Activated CD4-positive, alpha-beta T cell treated with anti-CD3 and anti-CD28 coated beads, Interleukin-2, Interleukin-4, amounts not matched to agents 100 ng/mL and 50 ng/mL, durations not matched to agents 16 hours and 8 hours (primary cell): ENCODE results near the gene BCOR.
A peak's percentile ranks its signal among the peaks of the same experiment; 100 is the strongest.

ENCODE experiments used
- DNase-seq: peaks from one replicate; pipeline ENCODE4 v3.0.0-alpha.2; 2020; ENCODE audit warnings: low spot score

The BCOR gene

DNA sequence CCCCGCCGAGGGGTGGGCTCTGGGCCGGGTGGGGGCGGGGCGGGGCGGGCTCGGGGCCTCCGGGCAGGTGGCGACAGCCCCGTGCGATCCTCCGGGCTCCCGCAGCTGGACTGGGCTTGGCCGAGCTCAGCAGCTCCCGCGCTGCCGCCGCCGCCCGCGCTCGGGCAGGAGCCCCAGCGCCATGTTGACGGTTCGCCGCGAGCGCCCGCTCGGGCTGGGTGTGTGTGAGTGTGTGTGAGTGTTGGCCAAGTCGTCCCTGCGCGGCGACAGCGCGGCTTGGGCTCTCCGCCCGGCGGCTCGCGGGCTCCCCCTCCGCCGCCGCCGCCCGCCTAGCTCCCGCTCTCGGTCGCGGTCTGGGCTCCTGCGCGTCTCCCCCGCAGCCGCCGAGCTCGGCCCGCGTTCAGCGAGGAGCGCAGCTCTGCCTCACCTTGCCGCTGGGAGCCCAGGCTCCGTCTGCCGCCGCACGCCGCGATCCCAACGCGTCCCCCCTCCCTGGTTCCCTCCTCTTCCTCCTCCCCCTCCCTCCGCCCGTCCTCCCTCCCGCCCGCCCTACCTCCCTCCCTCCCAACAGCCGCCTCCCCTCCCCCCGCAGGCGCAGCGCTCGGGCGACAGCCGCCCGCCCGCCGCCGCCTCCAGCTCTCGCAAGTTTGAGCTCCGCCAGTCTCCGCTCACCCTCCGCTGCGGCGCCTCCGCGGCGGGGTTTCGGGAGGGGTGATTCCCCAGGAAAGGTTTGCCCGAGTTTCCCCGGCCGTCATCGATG is at the start of gene BCOR:
Gene BCOR (minus strand): TSS at position 455 of the 760 bp plus-strand sequence. CDS start 20,029 bp downstream, outside the sequence.
- peak; percentile 73 for DNase-seq

DNA sequence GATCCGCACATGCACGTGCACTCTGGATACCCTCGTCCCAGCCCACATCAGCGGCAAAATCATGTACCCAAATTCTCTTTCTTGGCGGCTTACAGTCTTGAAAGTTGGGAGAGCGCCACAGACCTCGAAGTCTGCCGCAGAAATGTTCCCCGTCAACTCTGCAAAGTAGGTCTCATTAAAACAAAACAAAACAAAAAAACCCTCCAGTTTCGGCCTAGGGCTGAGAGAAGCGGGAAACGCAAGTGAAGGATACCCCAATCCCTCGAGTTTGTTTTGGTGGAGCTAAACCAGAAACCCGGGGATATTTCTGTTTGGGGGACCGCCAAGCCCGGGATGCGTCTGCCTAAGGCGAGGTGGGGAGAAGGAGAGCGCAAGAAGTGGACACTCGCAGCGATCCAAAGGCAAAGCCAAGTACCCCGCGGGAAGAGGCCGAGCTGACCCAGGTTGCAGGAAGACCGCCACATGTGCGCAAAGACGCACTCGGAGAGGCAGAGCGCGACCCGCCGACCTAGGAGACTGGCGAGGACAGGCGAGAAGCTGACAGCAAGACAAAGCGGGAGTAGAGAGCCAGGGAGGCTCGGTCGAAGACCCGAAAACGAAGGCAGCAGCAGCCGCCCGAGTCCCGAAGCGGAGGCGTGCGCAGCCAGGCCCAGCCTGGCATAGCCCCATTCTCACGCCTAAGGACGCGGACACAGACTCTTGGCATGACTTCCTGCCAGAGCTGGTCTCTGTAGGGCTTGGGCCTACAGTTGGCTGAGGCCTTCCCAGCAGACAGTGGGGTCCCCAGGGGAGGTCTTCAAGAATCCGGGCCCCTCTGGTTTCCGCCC is 49.6 kb upstream of the BCOR start:
- DNase-seq: no peak

DNA sequence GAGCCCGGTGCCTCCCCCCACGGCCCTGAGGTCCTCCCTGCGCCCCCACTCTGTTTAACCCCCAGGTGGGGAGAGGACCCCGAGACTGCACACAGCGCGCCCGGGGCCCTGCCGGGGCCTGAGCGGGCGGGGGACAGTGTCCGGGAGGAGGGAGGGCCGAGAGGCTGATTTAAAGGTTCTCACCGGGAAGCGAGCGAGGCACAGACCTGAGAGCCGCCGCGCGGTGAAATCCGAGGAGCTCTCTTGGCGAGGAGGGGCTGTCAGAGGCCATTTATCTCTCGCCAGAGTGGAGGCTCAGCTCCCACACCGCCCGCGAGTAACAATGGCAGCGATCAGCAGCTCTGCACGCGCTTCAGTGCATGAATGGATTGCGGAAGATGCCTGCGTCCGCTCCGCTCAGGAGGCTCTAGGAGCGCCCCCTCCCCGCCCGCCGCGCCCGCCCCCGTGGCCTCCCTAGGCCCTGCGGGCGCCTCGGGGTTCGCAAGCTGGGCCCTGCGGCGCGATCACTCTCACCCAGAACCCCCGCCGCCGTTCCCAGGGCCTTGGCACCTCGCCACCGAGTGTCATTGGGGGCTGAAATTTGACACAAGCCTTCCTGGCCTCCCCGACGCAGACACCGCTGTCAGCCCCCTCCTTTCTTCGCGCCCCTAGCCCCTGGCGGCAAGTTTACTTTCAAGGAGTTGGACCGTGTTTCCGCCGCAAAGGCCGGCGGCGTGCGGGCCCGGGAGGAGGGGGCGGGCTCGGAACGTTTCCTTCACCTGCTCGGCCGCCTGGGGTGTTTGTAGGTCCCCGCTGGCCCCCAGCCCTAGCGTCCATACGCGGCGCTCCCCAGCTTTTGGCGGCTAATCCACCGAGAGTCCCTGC is 48.7 kb upstream of the BCOR start:
- no peak for DNase-seq

DNA sequence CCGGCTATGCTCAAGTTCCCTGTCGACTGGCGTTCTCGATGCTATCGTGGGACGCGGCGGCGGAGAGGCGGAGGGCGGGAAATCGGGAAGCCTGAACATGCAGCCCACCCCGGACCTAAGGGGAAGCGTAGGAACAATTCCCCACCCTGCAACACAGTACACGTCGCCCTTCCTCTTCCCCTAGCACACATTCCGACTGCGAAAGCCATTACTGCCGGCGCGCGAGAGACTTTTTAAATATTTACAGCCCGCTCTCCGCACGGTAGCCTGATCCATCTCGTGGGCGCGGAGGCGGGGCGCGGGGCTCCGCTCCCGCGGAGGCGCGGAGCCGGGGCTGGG is 48.1 kb upstream of the BCOR start:
- no peak for DNase-seq

DNA sequence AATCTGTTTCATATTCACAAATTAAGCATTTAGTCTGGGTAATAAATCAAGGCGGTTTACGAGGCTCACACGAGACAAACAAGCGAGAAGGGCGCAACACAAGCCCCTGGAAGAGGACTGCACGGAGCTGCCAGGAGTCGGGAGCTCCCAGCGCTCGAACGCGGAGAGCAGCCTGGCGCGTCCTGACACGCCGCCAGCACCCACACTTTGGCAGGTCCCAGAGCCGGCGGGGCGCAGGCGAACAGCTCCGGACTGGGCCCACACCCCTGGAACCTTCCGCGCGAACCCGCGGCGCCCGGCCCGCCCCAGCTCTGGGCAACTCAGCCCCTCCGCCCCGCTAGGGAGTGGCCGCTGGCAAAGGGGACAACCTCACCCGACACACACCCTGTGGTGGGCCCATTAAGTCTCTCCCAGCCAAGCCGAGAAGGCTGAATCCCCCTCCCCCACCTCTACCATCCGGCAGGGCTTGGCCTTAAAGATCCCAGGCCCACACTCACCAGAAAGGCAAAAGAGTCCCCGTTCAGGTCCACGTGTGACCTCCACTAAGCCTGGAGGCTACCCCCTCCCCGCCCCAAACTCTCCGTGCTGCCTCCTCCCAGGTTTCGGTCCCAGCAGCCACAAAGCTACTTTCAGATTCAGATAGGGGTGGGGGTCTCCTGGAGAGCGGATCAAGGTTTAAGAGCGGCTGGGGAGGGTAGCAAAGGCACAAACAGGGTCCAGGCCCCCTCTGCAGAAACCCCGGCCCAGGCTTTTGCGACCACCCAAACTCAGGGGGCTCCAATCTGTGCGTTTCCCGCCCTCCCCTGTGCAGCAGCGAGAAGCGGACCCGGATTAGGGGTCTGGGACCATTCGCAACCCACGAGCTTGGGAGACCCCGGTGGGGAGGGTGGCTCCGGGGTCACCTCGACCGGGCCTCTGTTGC is 47.5 kb upstream of the BCOR start:
- DNase-seq: no peak

DNA sequence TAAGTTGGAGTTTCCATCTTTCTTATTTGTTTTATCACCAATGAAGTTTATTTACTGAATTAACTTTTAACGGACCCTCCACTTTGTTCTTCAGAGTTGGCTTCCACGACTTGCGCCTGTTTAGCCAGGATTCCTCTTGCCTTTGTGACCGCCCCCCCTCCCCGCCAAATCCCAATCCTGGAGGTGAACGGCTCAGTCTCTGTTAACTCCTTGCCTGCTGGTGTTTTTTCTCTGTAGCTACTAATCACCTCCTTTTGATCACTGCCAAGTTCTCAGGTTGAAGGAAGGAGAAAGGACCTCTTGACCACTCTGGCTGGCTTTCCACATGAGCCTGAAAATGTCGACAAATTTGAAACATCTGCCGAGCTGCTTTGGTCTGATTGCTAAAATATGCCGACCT is 46.8 kb upstream of the BCOR start:
- no peak for DNase-seq

DNA sequence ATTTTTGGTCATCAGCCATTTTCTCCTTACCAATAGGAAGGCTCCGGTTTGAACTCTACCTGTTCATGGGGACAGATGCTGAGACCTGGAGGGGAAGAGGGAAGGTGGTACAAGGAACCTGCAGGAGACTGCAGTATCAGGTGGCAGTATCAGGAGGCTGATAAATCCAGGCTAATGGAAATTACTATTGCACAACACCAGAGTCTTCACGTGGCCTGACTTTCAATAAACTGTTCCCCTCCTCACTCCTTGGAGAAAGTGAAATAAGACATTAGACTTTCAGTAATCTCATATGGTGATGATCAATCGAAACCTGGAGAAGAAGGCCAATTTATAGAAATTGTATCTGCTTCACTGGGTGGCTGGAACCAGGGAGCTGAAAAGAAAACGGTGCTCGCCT is 46.2 kb upstream of the BCOR start:
- DNase-seq: no peak

DNA sequence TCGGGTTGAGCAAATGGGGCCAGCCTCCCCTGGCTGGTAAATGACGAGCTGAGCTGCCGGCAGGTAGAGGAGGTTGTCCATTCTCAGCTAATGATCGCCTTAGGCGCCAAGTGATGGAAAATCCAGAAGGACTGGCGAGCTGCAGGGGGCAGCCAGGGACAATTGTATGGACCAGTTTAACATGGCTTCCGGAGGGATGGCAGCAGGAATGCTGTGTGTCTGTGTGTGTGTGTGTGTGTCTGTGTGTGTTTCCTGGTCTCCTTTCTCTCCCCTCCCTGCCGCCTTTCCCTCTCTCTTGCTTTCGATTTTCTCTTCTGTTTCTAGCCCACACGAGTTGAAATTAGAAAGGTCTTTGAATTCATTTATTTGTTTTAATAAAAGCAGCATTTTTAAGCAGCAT is 45.2 kb upstream of the BCOR start:
- DNase-seq: no peak

DNA sequence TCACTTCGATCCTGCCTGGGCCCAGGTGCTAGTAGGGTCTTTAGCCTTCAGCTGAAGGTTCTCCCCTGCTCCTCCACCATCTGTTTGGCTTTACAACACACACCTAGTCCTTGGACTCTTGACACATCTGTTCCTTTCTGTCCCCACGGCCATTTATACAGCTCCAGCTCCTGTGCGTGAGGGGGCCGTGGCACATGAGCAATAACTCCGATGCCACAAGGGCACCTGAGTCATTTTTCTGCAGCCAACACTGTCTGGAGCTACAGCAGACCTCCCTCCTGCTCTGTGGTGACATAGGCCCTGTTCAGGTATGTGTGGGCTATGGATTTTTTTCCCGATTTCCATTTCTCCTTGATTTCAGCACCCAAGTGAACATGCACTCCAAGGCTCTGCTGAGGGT is 44.7 kb upstream of the BCOR start:
- DNase-seq: no peak

DNA sequence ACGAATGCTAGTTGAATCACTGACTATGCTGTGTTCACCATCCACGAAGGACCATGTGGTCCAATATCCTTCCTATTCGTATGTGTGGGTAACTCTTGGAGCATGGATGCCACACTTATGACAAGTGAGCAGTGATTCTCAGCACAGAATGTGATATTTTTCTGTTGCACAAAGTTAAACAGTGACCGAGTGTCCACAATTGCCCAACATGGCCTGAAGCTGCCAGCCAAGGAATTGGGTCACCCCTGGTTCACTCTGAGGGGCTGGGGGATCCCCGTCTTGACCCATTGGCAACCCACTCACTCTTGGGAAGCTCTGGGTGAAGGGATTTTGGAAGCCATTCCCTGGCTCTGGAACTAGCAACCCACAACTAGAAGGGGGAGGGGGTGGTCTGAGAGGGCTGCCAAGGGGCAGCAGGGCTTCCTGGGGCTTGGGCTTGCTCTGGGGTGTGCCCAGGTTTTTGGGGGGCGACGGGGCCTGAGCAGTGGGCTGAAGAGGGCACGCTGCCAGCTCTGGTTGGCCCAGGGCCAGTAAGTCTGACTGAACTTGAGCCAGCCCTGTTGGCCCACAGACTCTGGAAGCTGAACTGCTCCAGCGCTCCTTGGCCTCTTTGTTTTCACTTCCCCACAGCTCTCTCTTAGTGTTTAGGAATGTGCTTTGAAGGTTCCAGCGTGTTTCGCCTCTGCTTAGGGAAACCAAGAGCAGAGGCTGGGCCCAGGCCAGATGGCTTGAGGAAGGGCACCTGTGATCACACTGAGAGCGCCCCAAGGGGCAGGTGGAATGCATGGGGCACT is 43.1 kb upstream of the BCOR start:
- DNase-seq: no peak

DNA sequence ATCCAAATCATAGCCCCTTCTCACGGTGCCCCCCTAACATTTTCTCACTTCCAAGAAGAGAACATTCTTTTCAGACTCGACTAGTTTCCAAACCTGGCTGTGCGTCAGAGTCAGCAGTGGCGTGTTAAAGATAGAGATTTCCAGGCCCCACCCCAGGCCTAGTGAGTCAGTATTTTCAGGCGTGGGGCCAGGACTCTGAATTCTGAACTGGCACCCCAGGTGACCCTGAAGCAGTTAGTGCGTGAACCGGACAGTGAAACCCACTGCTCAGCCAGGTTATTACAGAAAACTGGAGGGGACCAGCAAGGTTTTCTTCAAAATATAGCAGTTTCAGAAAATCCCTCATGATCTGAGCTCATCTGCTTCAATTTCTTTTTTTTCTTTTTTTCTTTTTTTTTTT is 35.0 kb upstream of the BCOR start:
- DNase-seq: no peak

DNA sequence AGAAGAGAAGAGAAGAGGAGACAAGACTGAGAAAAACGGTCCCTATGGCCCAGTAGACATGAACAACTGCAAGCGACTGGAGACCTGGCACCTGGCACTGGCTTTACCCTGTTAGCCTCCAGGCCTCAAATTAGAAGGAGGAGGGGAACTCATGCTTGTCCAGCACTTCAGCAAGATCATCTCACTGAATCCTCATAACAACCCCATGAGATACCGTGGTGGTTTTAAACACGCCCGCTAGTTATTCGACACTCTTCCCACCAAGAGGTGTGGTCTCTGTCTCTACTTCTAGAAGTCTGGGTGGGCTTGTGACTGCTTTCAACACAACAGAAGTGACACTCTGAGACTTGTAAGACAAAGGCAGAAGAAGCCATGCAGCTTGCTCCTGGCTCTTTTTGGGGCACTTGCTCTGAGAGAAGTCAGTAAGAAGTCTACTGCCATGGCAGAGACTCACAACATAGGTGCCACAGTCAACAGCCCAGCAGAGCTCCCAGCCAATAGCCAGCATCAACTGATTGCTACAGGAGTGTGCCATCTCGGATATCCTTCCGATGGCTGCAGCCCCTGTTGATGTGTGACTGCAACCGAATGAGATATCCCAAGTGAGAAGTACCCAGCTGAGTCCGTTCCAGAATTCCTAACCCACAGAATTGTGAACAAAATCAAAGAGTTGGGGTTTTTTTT is 34.0 kb upstream of the BCOR start:
- no peak for DNase-seq

DNA sequence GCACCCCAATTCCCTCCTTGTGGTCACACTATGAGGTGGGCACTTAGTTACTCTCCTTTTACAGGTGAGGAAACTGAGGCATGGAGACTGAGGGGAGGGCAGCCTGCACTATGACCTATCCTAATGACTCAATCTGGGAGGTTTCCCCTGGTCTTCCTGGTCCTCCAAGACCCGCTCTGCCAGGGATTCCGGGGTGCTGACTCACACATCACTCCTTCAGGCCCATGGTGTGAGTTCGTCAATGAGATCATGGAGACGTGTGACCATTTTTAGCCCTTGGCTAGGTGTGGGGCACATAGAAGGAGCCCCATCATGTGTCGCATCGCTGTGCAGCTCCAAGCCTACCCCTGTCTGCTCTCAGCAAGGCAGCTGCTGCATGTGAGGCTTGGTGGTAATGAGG is 32.4 kb upstream of the BCOR start:
- DNase-seq: no peak

DNA sequence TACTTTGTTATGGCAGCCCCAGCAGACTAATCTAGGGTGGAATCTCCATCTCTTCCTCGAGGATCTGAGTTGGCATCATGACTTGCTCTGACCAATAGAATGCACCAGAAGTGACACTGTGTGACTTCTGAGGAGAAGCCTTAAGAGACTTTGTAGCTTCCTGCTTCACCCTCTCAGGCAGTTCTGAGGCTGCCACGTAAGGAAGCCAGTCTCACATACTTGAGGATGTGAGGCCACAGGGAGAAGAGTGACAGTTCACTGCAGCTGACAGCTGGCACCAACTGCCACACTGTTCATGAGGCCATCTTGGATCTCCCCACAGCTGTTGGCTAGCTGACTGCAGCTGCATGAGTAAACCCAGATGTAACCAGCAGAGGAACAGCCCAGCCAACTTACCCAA is 29.3 kb upstream of the BCOR start:
- DNase-seq: peak; percentile 39

DNA sequence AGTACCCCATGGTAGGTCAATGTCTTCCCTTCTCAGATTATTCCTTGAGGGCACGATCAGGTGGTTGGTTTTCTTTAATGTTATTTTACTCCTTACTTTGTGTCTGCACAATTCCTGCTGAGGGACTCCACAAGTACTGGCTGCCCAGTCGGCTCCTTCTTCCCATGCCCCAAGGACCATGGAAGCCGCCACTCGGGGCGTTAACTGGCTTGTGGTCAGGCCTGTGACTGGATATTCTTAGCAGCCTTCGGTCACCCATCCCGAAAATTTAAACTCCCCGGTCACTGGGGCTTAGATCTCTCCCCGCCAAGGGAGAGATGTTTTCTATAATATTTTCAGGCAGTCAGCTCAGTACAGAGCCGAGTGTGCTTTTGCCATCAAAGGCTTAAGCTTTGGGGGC is 24.7 kb upstream of the BCOR start:
- no peak for DNase-seq

DNA sequence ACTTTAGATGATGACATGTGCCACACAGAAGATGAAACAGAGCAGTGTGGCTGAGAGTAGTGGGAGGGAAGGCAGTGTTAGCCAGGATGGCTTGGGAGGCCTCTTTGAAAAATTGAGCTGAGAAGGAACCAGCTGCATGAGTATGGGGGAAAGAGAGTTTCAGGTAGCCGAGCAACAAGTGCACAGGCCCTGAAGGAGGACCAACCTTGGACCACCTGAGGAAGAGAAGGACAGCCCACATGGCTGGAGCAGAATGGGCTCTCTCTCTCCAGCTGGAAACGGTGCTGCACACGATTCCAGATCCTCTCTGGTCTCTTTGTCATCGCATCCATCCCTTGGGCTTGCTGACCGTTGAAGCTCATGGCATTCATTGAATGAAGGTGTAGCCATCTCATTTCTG is 23.9 kb upstream of the BCOR start:
- DNase-seq: no peak

DNA sequence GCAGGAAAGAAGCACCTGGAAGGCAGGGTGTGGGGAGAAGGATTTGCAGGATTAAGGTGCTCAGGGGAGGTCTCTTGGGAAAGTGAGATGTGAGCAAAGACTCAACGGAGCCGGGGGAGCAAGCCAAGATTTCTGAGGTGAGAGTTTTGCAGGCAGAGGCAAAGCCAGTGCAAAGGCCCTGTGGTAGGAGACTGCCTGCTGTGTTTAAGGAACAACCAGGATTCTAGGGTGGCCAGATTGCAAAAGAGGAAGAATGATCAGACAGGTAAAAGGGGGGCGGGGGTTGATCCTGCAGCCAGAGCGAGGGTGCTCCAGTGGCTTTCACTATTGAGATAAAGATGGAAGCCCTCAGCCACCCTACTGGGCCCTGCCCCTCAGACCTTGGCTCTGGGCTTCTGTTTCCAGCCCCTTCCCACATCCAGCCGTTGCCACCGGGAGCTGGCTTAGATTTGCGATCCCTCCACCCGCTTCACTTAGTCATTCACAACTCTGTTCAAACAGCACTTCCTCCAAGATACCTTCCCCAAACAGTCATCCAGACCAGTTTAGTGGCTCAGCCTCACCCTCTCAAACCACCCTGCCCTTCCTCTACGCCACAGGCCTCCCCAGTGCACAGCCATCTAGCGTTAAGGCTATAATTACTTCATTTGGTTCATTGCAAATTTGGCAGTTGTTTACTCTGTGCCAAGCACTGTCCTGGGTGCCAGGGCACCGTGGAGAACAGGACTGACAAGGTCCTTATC is 23.3 kb upstream of the BCOR start:
- DNase-seq: no peak

DNA sequence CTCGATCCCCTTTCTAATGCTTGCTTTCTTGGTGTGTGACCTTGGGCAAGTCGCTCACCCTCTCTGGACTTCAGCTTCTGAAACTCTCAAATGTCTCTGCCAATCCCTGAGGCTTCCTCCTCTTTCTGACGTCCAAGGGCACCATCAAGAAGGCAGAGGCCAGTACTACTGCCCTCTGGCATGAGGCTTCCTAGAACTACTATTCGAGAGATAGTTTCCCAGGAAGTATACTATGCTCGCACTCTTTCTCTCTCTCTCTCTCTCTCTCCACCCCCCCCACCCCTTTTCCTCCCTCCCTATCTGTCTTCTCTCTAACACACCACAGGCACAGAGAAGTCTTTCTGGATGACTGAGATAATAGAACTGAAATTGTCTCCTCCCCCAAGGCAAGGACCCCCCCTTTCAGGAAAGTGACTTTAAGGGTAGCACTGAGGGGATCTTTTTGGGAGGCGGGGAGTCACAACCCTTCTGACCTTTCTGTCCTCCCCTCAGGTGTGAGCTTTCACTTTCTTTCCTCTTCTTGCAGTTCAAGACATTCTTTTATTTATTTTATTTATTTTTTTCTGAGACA is 20.0 kb upstream of the BCOR start:
- no peak for DNase-seq

DNA sequence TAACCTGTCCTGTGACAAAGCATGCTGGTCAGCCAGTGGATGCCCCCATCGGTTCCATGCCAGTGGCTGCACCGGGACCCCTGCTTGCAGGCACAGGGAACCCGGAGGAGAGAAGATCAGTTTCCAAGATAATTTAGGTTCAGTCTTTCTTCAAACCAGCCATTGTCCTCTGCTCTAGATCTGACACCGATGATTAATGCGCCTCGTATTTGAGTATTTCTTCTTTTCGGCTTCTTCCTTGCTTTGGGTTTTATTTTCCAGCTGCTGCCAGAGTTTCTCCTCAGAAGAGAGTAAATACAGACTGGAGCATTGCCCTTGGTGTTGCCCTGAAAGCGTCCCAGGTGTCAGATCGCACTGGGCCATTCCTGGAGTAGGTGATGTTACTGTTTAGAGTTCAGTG is 19.2 kb upstream of the BCOR start:
- DNase-seq: no peak
